Measurements from ENCODE around the gene PELI2.
A peak's percentile ranks its signal among the peaks of the same experiment; 100 is the strongest.

PELI2 gene

DNA sequence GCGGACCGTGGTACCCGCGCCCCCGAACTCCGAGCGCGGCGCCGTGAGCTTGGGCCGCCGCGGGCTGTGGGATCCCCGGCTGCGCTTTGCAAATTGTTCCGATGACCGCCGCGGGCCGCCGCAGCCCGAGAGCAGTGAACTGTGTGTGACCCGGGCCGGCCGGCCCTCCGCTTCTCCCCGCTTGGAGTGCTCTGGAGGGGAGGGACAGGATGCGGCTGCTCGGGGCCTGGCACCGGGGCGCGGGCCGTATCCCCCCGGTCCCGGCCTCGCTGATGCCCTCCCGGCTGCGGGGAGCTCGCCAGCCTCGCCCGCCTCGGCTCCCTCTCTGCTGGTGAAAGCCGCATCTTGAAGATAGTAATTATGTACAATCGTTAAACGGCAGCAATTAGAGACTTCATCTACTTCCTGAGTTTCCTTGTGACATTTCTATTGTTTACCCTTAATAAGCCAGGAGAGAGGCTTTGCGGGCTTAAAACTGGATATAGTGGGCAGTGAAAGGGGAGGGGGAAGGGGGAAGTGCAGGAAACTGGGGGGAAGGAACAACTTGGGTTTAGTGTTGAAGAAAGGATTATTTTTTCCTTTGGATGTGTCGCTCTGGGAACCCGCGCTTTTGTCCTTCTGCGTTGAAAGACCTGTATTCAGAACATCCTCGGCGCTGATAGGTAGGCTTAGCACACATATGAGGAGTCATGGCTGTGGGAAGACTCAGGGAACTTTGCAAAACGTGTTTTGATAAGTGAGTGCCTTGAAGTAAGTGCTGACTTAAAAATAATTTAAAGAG, 1.2 kb downstream of the PELI2 start:
- H2BK5ac ChIP-seq (ENCODE audit: low read depth, low read length, poor library complexity, severe bottlenecking), result no peak overlapping the region
- peak overlapping the region; percentile 93 for H2BK120ac ChIP-seq (ENCODE audit: low read depth, low read length)
- H3K4me3 ChIP-seq (ENCODE audit: insufficient read depth in 1 of 2, low read depth in 1 of 2, low read length in 2 of 2), result peak overlapping the region; percentile 85 to 91
- H3K9ac ChIP-seq (ENCODE audit: low read length), result peak overlapping the region; percentile 84
- peak overlapping the region; percentile 29 to 96 for H3K14ac ChIP-seq (ENCODE audit: low read length in 2 of 2)
- WGBS, result under 1% methylated on average over 34 of the region's 53 CpGs
- peak overlapping the region; percentile 61 to 92 for H3K18ac ChIP-seq (ENCODE audit: low read depth in 1 of 2, low read length in 2 of 2)
- peaks cover 5% of the 10 kb centered on the region for H3K4me1 ChIP-seq (ENCODE audit: control insufficient read depth, insufficient read depth, low read depth, low read length)
- H2BK15ac ChIP-seq (ENCODE audit: low read depth, poor library complexity, severe bottlenecking), result peak overlapping the region; percentile 94
- peak overlapping the region; percentile 50 for H4K91ac ChIP-seq (ENCODE audit: low read length)
- H3K79me1 ChIP-seq (replicated peaks; ENCODE audit: low read length, poor library complexity, severe bottlenecking), result peaks cover 2% of the 10 kb centered on the region
- no peak overlapping the region for H3K27ac ChIP-seq (ENCODE audit: low read length, poor library complexity, severe bottlenecking)
- H2AK5ac ChIP-seq (ENCODE audit: low read length, severe bottlenecking), result no peak overlapping the region
- H4K8ac ChIP-seq (ENCODE audit: low read length), result no peak overlapping the region
- H3K27me3 ChIP-seq (ENCODE audit: control insufficient read depth in 1 of 2, insufficient read depth in 1 of 2, low read length in 2 of 2), result no peaks in the 10 kb centered on the region
- DNase-seq, result peak; percentile 53
- H3K4me2 ChIP-seq (ENCODE audit: low read length, poor library complexity, severe bottlenecking), result peak overlapping the region; percentile 91
- no peak overlapping the region for H2AFZ ChIP-seq (ENCODE audit: low read depth, low read length)
- no peaks in the 10 kb centered on the region for H3K36me3 ChIP-seq (ENCODE audit: control insufficient read depth in 1 of 2, insufficient read depth in 2 of 2, low read depth in 1 of 2, low read length in 2 of 2)
- H2BK12ac ChIP-seq (ENCODE audit: low read length in 2 of 2), result peak overlapping the region in 1 of 2 experiments; percentile 35
- H3K23ac ChIP-seq (ENCODE audit: low read length in 2 of 2), result no peak overlapping the region
- peak overlapping the region in 1 of 2 experiments; percentile 73 for H3K4ac ChIP-seq (ENCODE audit: low read depth in 1 of 2, low read length in 2 of 2)
- no peaks in the 10 kb centered on the region for H3K9me3 ChIP-seq (ENCODE audit: control insufficient read depth, low read length)

DNA sequence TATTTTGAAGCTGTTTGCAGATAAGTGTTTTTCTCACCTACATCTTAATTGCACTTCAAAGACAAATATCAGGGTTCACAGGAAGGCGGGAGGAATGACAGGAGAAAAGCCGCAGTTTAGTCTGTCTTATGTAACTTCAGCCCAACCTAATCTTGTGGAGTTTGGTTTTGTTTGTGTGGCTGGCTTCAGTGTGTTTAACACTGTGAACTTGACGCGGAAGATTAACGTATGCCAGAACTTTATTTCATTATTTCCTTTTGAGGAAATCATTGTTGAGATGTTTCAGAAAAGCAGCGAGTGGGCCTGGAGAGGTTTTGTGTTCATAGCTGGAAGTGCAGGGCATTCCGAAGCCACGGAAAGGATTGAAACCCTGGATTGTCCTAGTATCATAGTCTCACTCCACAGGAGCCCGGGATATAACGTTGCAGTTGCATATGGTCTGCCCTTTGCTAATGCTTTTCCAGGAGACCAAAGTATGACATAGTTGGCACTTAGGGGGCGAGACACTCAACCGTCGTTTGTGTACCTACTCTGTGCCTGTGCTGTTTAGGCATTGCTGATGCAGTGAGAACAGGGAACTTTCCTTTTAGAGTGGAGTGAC, 2.0 kb downstream of the PELI2 start:
- Histone ChIP-seq H3K36me3 (ENCODE audit: control insufficient read depth in 1 of 2, insufficient read depth in 2 of 2, low read depth in 1 of 2, low read length in 2 of 2) (no peaks in the 10 kb centered on the region), H2AFZ (ENCODE audit: low read depth, low read length) (no peak overlapping the region), H3K4ac (ENCODE audit: low read depth in 1 of 2, low read length in 2 of 2) (no peak overlapping the region), H3K27ac (ENCODE audit: low read length, poor library complexity, severe bottlenecking) (no peak overlapping the region), H3K4me1 (ENCODE audit: control insufficient read depth, insufficient read depth, low read depth, low read length) (peaks cover 8% of the 10 kb centered on the region), H3K9me3 (ENCODE audit: control insufficient read depth, low read length) (no peaks in the 10 kb centered on the region), H2AK5ac (ENCODE audit: low read length, severe bottlenecking) (no peak overlapping the region), H3K79me1 (replicated peaks; ENCODE audit: low read length, poor library complexity, severe bottlenecking) (peaks cover 9% of the 10 kb centered on the region), H2BK15ac (ENCODE audit: low read depth, poor library complexity, severe bottlenecking) (no peak overlapping the region), H3K23ac (ENCODE audit: low read length in 2 of 2) (no peak overlapping the region), H3K4me2 (ENCODE audit: low read length, poor library complexity, severe bottlenecking) (peak overlapping the region; percentile 91), H3K18ac (ENCODE audit: low read depth in 1 of 2, low read length in 2 of 2) (peak overlapping the region; percentile 53 to 55), H3K27me3 (ENCODE audit: control insufficient read depth in 1 of 2, insufficient read depth in 1 of 2, low read length in 2 of 2) (no peaks in the 10 kb centered on the region), H3K14ac (ENCODE audit: low read length in 2 of 2) (no peak overlapping the region), H2BK120ac (ENCODE audit: low read depth, low read length) (no peak overlapping the region), H2BK12ac (ENCODE audit: low read length in 2 of 2) (peak overlapping the region in 1 of 2 experiments; percentile 71), H3K9ac (ENCODE audit: low read length) (peak overlapping the region; percentile 84), H2BK5ac (ENCODE audit: low read depth, low read length, poor library complexity, severe bottlenecking) (no peak overlapping the region), H4K8ac (ENCODE audit: low read length) (peak overlapping the region; percentile 66), H4K91ac (ENCODE audit: low read length) (no peak overlapping the region), H3K4me3 (ENCODE audit: insufficient read depth in 1 of 2, low read depth in 1 of 2, low read length in 2 of 2) (peak overlapping the region in 1 of 2 experiments; percentile 85)
- peak; percentile 52 for DNase-seq
- 9% methylated on average over 13 of the region's 13 CpGs for WGBS

DNA sequence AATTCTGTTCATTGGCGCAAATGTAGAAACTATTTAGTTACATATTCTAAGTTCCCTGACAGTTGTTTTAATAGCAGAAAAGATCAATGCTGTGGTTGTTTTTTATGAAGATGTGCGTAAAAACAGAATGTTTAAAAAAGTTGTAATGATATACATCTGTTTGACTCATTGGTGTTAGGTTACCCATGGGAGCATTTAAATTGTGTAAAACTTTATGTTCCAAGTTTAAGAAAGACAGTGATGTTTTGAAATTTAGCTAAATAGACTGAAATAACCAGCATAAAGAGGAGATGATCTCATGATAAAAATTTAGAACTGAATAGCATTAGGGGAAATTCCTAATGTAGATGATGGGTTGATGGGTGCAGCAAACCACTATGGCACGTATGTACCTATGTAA, 3.6 kb downstream of the PELI2 start:
- Histone ChIP-seq H3K27me3 (ENCODE audit: control insufficient read depth in 1 of 2, insufficient read depth in 1 of 2, low read length in 2 of 2) (no peaks in the 10 kb centered on the region), H3K14ac (ENCODE audit: low read length in 2 of 2) (no peak overlapping the region), H3K9ac (ENCODE audit: low read length) (no peak overlapping the region), H2AK5ac (ENCODE audit: low read length, severe bottlenecking) (no peak overlapping the region), H3K18ac (ENCODE audit: low read depth in 1 of 2, low read length in 2 of 2) (no peak overlapping the region), H2BK120ac (ENCODE audit: low read depth, low read length) (no peak overlapping the region), H3K9me3 (ENCODE audit: control insufficient read depth, low read length) (no peaks in the 10 kb centered on the region), H4K91ac (ENCODE audit: low read length) (no peak overlapping the region), H3K36me3 (ENCODE audit: control insufficient read depth in 1 of 2, insufficient read depth in 2 of 2, low read depth in 1 of 2, low read length in 2 of 2) (no peaks in the 10 kb centered on the region), H4K8ac (ENCODE audit: low read length) (no peak overlapping the region), H3K79me1 (replicated peaks; ENCODE audit: low read length, poor library complexity, severe bottlenecking) (peaks cover 16% of the 10 kb centered on the region), H3K4me3 (ENCODE audit: insufficient read depth in 1 of 2, low read depth in 1 of 2, low read length in 2 of 2) (no peak overlapping the region), H2BK12ac (ENCODE audit: low read length in 2 of 2) (no peak overlapping the region), H2AFZ (ENCODE audit: low read depth, low read length) (no peak overlapping the region), H3K4ac (ENCODE audit: low read depth in 1 of 2, low read length in 2 of 2) (no peak overlapping the region), H3K23ac (ENCODE audit: low read length in 2 of 2) (no peak overlapping the region), H2BK5ac (ENCODE audit: low read depth, low read length, poor library complexity, severe bottlenecking) (no peak overlapping the region), H3K4me2 (ENCODE audit: low read length, poor library complexity, severe bottlenecking) (no peak overlapping the region), H3K27ac (ENCODE audit: low read length, poor library complexity, severe bottlenecking) (no peak overlapping the region), H3K4me1 (ENCODE audit: control insufficient read depth, insufficient read depth, low read depth, low read length) (peaks cover 8% of the 10 kb centered on the region), H2BK15ac (ENCODE audit: low read depth, poor library complexity, severe bottlenecking) (no peak overlapping the region)
- no peak for DNase-seq
- 95% methylated on average over 2 of the region's 3 CpGs for WGBS

DNA sequence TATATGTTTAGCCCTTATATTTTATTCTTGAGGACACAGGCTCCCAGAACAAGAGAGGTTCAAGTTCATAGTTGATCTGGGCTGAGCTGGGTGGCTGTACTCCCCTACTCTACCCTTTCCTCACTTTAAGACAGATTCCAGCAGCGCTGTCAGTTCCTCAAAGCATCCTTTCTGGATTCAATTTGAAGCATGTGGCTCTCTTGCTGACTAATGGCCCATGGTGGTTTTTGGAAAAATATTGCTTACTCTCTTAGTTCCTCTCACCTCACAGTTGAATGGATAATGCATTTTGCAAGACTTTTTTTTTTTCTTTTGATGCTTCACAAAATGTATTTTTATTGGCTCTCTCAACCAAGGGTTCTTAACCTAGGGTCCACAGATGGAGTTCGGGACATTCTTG, 4.1 kb downstream of the PELI2 start:
- no peak overlapping the region for H2BK120ac ChIP-seq (ENCODE audit: low read depth, low read length)
- H3K4me2 ChIP-seq (ENCODE audit: low read length, poor library complexity, severe bottlenecking), result no peak overlapping the region
- no peak overlapping the region for H4K91ac ChIP-seq (ENCODE audit: low read length)
- H2AFZ ChIP-seq (ENCODE audit: low read depth, low read length), result no peak overlapping the region
- peaks cover 16% of the 10 kb centered on the region for H3K79me1 ChIP-seq (replicated peaks; ENCODE audit: low read length, poor library complexity, severe bottlenecking)
- H3K27me3 ChIP-seq (ENCODE audit: control insufficient read depth in 1 of 2, insufficient read depth in 1 of 2, low read length in 2 of 2), result no peaks in the 10 kb centered on the region
- no peak overlapping the region for H2BK15ac ChIP-seq (ENCODE audit: low read depth, poor library complexity, severe bottlenecking)
- no peak overlapping the region for H2BK12ac ChIP-seq (ENCODE audit: low read length in 2 of 2)
- H3K4me3 ChIP-seq (ENCODE audit: insufficient read depth in 1 of 2, low read depth in 1 of 2, low read length in 2 of 2), result no peak overlapping the region
- DNase-seq, result no peak
- H3K36me3 ChIP-seq (ENCODE audit: control insufficient read depth in 1 of 2, insufficient read depth in 2 of 2, low read depth in 1 of 2, low read length in 2 of 2), result no peaks in the 10 kb centered on the region
- no peak overlapping the region for H3K4ac ChIP-seq (ENCODE audit: low read depth in 1 of 2, low read length in 2 of 2)
- 100% methylated on average over 1 of the region's 2 CpGs for WGBS
- peaks cover 8% of the 10 kb centered on the region for H3K4me1 ChIP-seq (ENCODE audit: control insufficient read depth, insufficient read depth, low read depth, low read length)
- H4K8ac ChIP-seq (ENCODE audit: low read length), result no peak overlapping the region
- H3K9ac ChIP-seq (ENCODE audit: low read length), result no peak overlapping the region
- H3K14ac ChIP-seq (ENCODE audit: low read length in 2 of 2), result no peak overlapping the region
- no peak overlapping the region for H3K23ac ChIP-seq (ENCODE audit: low read length in 2 of 2)
- no peaks in the 10 kb centered on the region for H3K9me3 ChIP-seq (ENCODE audit: control insufficient read depth, low read length)
- H3K18ac ChIP-seq (ENCODE audit: low read depth in 1 of 2, low read length in 2 of 2), result no peak overlapping the region
- H3K27ac ChIP-seq (ENCODE audit: low read length, poor library complexity, severe bottlenecking), result no peak overlapping the region
- H2AK5ac ChIP-seq (ENCODE audit: low read length, severe bottlenecking), result no peak overlapping the region
- no peak overlapping the region for H2BK5ac ChIP-seq (ENCODE audit: low read depth, low read length, poor library complexity, severe bottlenecking)
